Measurements from ENCODE around the gene CD44.
"Not testable (repeated sequence)": the region's sequence is repeated elsewhere in the genome, so short reads cannot be mapped to it uniquely, and the experiment has no call there.

The CD44 gene

GRCh38 chr11:35207471-35208403 is 68.8 kb downstream of the CD44 start:
- DNase-seq (ENCODE audit: low spot score), result no peak

GRCh38 chr11:35208795-35209194 is 69.8 kb downstream of the CD44 start:
- DNase-seq (ENCODE audit: low spot score) (no peak), FAIRE-seq (no peak)

More at GRCh38 chr11:35207471-35208403, 68.8 kb downstream of the CD44 start:
- FAIRE-seq, result no peak

GRCh38 chr11:35210876-35211546 is 72.0 kb downstream of the CD44 start:
- DNase-seq (ENCODE audit: low spot score) (no peak), FAIRE-seq (no peak)

- DNase-seq (ENCODE audit: low spot score) (no peak), FAIRE-seq (no peak)
These were observed 73.0 kb downstream of the CD44 start for GRCh38 chr11:35211952-35212351.

- DNase-seq (ENCODE audit: low spot score) (peak; percentile 17), FAIRE-seq (peak; percentile 15)
These were observed 75.3 kb downstream of the CD44 start for GRCh38 chr11:35214226-35214770.

- FAIRE-seq (peak; percentile 96), DNase-seq (ENCODE audit: low spot score) (peak; percentile 96)
These were observed 75.8 kb downstream of the CD44 start for GRCh38 chr11:35214792-35215193.

GRCh38 chr11:35215945-35216344 is 77.0 kb downstream of the CD44 start:
- DNase-seq (ENCODE audit: low spot score) (no peak), FAIRE-seq (no peak)

GRCh38 chr11:35216962-35217678 is 78.1 kb downstream of the CD44 start:
- no peak for DNase-seq (ENCODE audit: low spot score)
- no peak for FAIRE-seq

GRCh38 chr11:35218956-35219355 is 80.0 kb downstream of the CD44 start:
- DNase-seq (ENCODE audit: low spot score), result no peak
- no peak for FAIRE-seq

GRCh38 chr11:35223371-35223796 is 84.4 kb downstream of the CD44 start:
- FAIRE-seq, result no peak
- DNase-seq (ENCODE audit: low spot score), result no peak

- no peak for FAIRE-seq
- DNase-seq (ENCODE audit: low spot score), result no peak
These were observed 85.0 kb downstream of the CD44 start for GRCh38 chr11:35223991-35224390.

- DNase-seq (ENCODE audit: low spot score), result no peak
- no peak for FAIRE-seq
These were observed 87.1 kb downstream of the CD44 start for GRCh38 chr11:35225946-35226520.

- FAIRE-seq; DNase-seq (ENCODE audit: low spot score): not testable (repeated sequence)
These were observed 87.8 kb downstream of the CD44 start for GRCh38 chr11:35226756-35227155.

GRCh38 chr11:35227576-35228327 is 88.8 kb downstream of the CD44 start:
- FAIRE-seq (no peak), DNase-seq (ENCODE audit: low spot score) (no peak)

- DNase-seq (ENCODE audit: low spot score) (no peak), FAIRE-seq (no peak)
These were observed 89.4 kb downstream of the CD44 start for GRCh38 chr11:35228328-35228725.

- FAIRE-seq (no peak), DNase-seq (ENCODE audit: low spot score) (no peak)
These were observed 91.4 kb downstream of the CD44 start for GRCh38 chr11:35230388-35230787.

GRCh38 chr11:35231076-35231860 is 92.3 kb downstream of the CD44 start:
- FAIRE-seq, result no peak
- no peak for DNase-seq (ENCODE audit: low spot score)

- DNase-seq (ENCODE audit: low spot score) (no peak), FAIRE-seq (no peak)
These were observed 93.9 kb downstream of the CD44 start for GRCh38 chr11:35232891-35233330.

GRCh38 chr11:35233518-35233917 is 94.5 kb downstream of the CD44 start:
- DNase-seq (ENCODE audit: low spot score), result no peak
- no peak for FAIRE-seq

Data from RCC 7860 (cell line).